Measurements from ENCODE around the gene ELMO2. TPM values are rescaled to one million over a fixed set of nuclear protein-coding genes. Genes with fewer than 3 reads are reported as not detected.

Gene ELMO2
- total RNA-seq, 2 donors from 2014 or later, result 92.3 to 100 TPM

GRCh38 chr20:46334303-46334904, 72.0 kb downstream of the ELMO2 start:
- H3K9me3 Mint-ChIP-seq, result no peaks in the 10 kb centered on the region
- no peak for DNase-seq (ENCODE audit: low spot score)
- H3K27me3 Mint-ChIP-seq, result peaks cover 15 to 22% of the 10 kb centered on the region in 2 donors
- no peak overlapping the region for H3K27ac Mint-ChIP-seq
- H3K4me1 Mint-ChIP-seq (ENCODE audit: low read depth in 2 of 2), result no peaks in the 10 kb centered on the region
- H3K36me3 Mint-ChIP-seq, result no peaks in the 10 kb centered on the region
- ATAC-seq, result no peak
- H3K4me3 Mint-ChIP-seq, result no peak overlapping the region

GRCh38 chr20:46333161-46333991, 73.0 kb downstream of the ELMO2 start:
- Mint-ChIP-seq H3K27me3 (peaks cover 16 to 17% of the 10 kb centered on the region in 2 donors), H3K4me3 (no peak overlapping the region), H3K9me3 (no peaks in the 10 kb centered on the region), H3K4me1 (ENCODE audit: low read depth in 2 of 2) (no peaks in the 10 kb centered on the region), H3K27ac (no peak overlapping the region), H3K36me3 (no peaks in the 10 kb centered on the region)
- DNase-seq (ENCODE audit: low spot score) (no peak), ATAC-seq (no peak)

- ATAC-seq (no peak), DNase-seq (ENCODE audit: low spot score) (no peak)
- no peak overlapping the region for H3K4me3 Mint-ChIP-seq
- no peaks in the 10 kb centered on the region for H3K9me3 Mint-ChIP-seq
- no peak overlapping the region for H3K27ac Mint-ChIP-seq
- peaks cover 16 to 17% of the 10 kb centered on the region in 2 donors for H3K27me3 Mint-ChIP-seq
- no peaks in the 10 kb centered on the region for H3K36me3 Mint-ChIP-seq
- no peaks in the 10 kb centered on the region for H3K4me1 Mint-ChIP-seq (ENCODE audit: low read depth in 2 of 2)
Observed at GRCh38 chr20:46332373-46333160, 73.8 kb downstream of the ELMO2 start.

GRCh38 chr20:46331611-46332361, 74.6 kb downstream of the ELMO2 start:
- Mint-ChIP-seq H3K36me3 (no peaks in the 10 kb centered on the region), H3K9me3 (no peaks in the 10 kb centered on the region), H3K27ac (no peak overlapping the region), H3K4me1 (ENCODE audit: low read depth in 2 of 2) (no peaks in the 10 kb centered on the region), H3K27me3 (peaks cover 16 to 17% of the 10 kb centered on the region in 2 donors), H3K4me3 (no peak overlapping the region)
- DNase-seq (ENCODE audit: low spot score) (no peak), ATAC-seq (no peak)

DNA sequence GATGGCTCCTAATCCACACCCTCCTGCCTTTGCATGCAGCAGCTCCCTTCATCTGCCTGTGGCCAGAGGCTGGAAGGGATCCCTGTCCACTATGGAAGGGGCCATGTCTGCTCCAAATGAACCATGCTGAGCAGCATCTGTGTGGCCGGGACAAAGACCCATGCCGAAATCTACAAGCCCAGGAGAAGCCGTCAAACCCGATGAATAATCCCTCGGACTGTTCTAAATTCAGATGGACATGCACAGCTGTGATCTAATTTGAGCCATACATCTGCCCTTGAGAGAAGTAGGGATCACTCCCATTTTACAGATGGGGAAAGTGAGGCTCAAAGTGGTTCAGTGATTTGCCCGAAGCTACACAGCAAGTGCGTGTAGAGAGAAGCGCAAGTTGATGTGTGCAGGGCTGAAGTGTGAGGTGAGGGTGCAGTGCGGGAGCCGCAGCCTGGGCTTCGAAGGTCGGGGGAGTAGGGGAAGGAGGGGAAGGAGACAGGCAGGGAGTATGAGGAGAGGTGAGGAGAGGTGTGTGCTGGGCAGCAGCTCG, 75.5 kb downstream of the ELMO2 start:
- Mint-ChIP-seq H3K27ac (no peak overlapping the region), H3K27me3 (peaks cover 16 to 17% of the 10 kb centered on the region in 2 donors), H3K4me1 (ENCODE audit: low read depth in 2 of 2) (no peaks in the 10 kb centered on the region), H3K4me3 (no peak overlapping the region), H3K36me3 (no peaks in the 10 kb centered on the region), H3K9me3 (no peaks in the 10 kb centered on the region)
- no peak for ATAC-seq
- DNase-seq (ENCODE audit: low spot score), result no peak

DNA sequence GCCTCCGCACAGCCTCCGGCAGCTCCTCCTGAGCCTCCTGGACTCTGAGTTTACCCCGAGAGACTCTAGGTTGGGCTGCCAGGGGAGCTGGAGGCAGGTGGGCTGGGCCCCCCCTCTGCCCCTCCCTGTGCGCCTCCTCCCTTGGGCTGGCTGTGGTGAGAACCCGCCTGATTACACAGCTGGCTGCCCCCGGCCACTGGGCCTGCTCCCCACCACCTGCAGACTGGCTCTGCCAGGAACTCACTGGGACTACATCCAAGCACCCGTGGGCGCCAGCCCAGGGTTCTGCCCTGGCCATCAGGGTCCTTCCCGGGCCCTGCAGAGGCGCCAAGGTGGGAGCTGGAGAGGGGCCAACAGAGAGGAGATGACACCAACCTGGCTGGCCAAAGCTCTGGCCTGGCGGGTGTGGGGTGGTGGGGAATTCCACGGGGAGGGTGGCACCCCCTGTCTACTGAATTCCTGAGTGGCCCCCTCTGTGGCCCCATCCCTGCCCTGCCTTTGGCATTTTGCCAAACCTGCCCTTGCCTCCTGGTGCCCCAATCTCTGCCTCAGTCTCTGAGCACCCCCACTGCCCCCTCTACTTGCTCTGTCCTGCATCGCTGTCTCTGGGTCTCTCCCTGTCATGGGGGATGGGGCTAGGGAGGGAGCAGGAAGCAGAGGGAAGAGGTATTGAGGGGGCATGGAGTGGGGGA, 76.2 kb downstream of the ELMO2 start:
- H3K27me3 Mint-ChIP-seq, result peaks cover 12 to 13% of the 10 kb centered on the region in 2 donors
- H3K9me3 Mint-ChIP-seq, result no peaks in the 10 kb centered on the region
- ATAC-seq (no peak), DNase-seq (ENCODE audit: low spot score) (no peak)
- H3K36me3 Mint-ChIP-seq, result no peaks in the 10 kb centered on the region
- H3K4me1 Mint-ChIP-seq (ENCODE audit: low read depth in 2 of 2), result no peaks in the 10 kb centered on the region
- no peak overlapping the region for H3K27ac Mint-ChIP-seq
- H3K4me3 Mint-ChIP-seq, result no peak overlapping the region

DNA sequence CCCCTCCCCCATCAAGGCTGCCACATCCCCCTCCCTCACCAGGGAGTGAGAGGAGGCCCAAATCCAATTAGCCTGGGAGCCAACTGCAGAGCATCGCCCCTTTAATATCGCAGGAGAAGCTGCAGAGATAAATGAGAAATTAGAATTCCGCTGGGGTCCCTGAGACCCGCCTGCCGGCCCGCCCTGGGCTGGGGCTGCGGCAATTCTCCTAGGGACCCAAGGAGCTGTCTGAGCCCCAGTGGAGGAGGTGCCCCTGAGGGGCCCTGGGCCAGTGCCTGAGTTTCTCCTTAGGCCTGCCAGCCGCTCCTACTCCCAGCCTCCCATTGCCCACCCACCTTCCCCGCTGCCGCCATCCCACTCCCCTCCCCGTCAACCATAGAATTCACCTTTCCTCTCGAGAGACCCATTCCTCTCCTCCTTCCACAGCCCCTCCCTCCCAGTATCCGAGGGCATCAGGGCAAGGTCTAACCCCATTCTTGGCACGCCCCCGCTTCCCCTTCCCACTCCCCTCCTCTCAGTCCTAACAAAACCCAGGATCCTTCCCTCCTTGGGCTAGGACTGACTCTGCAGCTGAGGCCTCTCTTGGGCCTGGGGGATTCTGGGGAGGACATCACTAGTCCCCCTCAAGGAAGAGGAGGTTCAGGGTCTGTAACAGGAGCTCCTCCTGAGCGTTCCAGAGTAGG, 78.1 kb downstream of the ELMO2 start:
- H3K27me3 Mint-ChIP-seq, result peaks cover 8 to 9% of the 10 kb centered on the region in 2 donors
- no peaks in the 10 kb centered on the region for H3K9me3 Mint-ChIP-seq
- ATAC-seq (no peak), DNase-seq (ENCODE audit: low spot score) (no peak)
- no peak overlapping the region for H3K27ac Mint-ChIP-seq
- no peaks in the 10 kb centered on the region for H3K36me3 Mint-ChIP-seq
- H3K4me3 Mint-ChIP-seq, result no peak overlapping the region
- H3K4me1 Mint-ChIP-seq (ENCODE audit: low read depth in 2 of 2), result no peaks in the 10 kb centered on the region

GRCh38 chr20:46327557-46327956, 78.9 kb downstream of the ELMO2 start:
- Mint-ChIP-seq H3K27me3 (peaks cover 8 to 10% of the 10 kb centered on the region in 2 donors), H3K9me3 (no peaks in the 10 kb centered on the region), H3K4me3 (no peak overlapping the region), H3K36me3 (no peaks in the 10 kb centered on the region), H3K27ac (no peak overlapping the region), H3K4me1 (ENCODE audit: low read depth in 2 of 2) (no peaks in the 10 kb centered on the region)
- DNase-seq (ENCODE audit: low spot score) (no peak), ATAC-seq (no peak)

DNA sequence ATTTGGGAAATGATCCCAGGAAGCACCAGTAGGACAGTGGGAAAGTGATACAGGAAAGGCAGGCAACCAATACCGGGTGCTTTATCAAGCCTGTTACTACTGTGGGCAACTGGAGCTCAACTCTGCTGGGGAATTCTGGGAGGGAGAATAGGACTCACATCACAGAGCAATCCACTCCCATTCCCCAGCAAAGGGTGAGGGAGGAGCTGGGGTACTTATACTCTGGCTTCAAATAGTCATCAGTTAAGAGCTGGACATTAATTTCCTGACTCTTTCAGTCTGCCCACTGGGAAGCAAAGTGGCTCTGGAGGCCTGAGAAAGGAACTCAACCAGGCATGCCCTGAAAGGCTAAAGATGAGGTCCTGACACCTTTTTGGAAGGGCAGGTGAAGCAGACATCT, 80.6 kb downstream of the ELMO2 start:
- Mint-ChIP-seq H3K9me3 (no peaks in the 10 kb centered on the region), H3K4me3 (no peak overlapping the region), H3K27ac (no peak overlapping the region), H3K27me3 (peaks cover 19 to 23% of the 10 kb centered on the region in 2 donors), H3K4me1 (ENCODE audit: low read depth in 2 of 2) (no peaks in the 10 kb centered on the region), H3K36me3 (no peaks in the 10 kb centered on the region)
- DNase-seq (ENCODE audit: low spot score) (no peak), ATAC-seq (no peak)

DNA sequence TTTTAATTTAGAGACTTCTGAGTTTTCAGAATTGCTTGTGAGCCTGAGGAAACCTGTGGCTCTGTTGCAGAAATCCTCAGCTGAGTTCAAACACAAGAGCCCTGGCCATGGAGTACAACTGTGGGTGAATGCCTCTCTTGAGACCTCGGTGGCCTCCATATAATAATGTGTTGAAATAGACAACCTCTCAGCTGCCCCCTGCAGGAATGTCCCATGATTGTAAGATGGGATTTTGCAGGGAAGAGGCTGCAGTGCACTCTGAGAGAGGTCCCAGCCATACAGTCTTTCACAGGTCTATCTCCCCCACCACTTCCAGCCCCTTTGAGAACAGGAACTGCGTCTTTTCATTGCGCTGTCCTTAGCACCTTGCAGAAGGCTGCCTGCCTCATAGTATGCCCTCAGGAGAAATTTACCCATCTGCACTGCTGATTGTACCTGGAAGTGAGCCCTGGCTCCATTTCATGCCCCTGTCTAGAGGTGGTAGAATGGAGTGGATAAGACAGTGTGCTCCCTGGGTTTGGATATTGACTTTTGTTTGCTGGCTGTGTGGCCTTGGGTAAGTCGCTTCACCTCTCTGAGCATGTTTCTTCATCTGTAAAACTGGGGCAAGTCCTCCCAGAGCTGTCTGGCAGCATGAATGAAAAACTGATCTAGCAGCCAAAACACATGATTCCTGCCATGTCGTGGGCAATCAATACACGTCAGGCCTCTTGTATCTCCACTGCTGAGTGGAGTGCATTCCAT, 81.3 kb downstream of the ELMO2 start:
- no peak overlapping the region for H3K27ac Mint-ChIP-seq
- no peak for DNase-seq (ENCODE audit: low spot score)
- peaks cover 20 to 26% of the 10 kb centered on the region in 2 donors for H3K27me3 Mint-ChIP-seq
- no peaks in the 10 kb centered on the region for H3K9me3 Mint-ChIP-seq
- H3K4me3 Mint-ChIP-seq, result no peak overlapping the region
- no peaks in the 10 kb centered on the region for H3K4me1 Mint-ChIP-seq (ENCODE audit: low read depth in 2 of 2)
- no peaks in the 10 kb centered on the region for H3K36me3 Mint-ChIP-seq
- no peak for ATAC-seq

- H3K4me3 Mint-ChIP-seq, result no peak overlapping the region
- H3K27me3 Mint-ChIP-seq, result peaks cover 19 to 24% of the 10 kb centered on the region in 2 donors
- no peaks in the 10 kb centered on the region for H3K9me3 Mint-ChIP-seq
- no peaks in the 10 kb centered on the region for H3K36me3 Mint-ChIP-seq
- no peaks in the 10 kb centered on the region for H3K4me1 Mint-ChIP-seq (ENCODE audit: low read depth in 2 of 2)
- no peak overlapping the region for H3K27ac Mint-ChIP-seq
- no peak for DNase-seq (ENCODE audit: low spot score)
- no peak for ATAC-seq
Observed at GRCh38 chr20:46324379-46324778, 82.0 kb downstream of the ELMO2 start.

- DNase-seq (ENCODE audit: low spot score), result no peak
- no peak for ATAC-seq
- Mint-ChIP-seq H3K36me3 (no peaks in the 10 kb centered on the region), H3K27me3 (peaks cover 21% of the 10 kb centered on the region in 2 donors), H3K27ac (no peak overlapping the region), H3K4me3 (no peak overlapping the region), H3K9me3 (no peaks in the 10 kb centered on the region), H3K4me1 (ENCODE audit: low read depth in 2 of 2) (no peaks in the 10 kb centered on the region)
Observed at GRCh38 chr20:46323557-46323956, 82.9 kb downstream of the ELMO2 start.
